ENCODE data around the gene MAD2L1BP. TPM values are rescaled to one million over a fixed set of nuclear protein-coding genes. Genes with fewer than 3 reads are reported as not detected.

MAD2L1BP gene
- total RNA-seq, 3 donors from 2014 or later, result 25.7 to 51.4 (median 41.4) TPM

GRCh38 chr6:43613721-43614395, 21.8 kb upstream of the MAD2L1BP start:
- no peak for TF ChIP-seq CTCF (IDR thresholded peaks at IDR 0.05)
- Histone ChIP-seq H3K36me3 (ENCODE audit: low read depth) (no peaks in the 10 kb centered on the region), H3K4me1 (ENCODE audit: low read depth) (no peaks in the 10 kb centered on the region), H3K4me3 (no peak overlapping the region), H3K9me3 (no peaks in the 10 kb centered on the region)
- intact Hi-C loops (cut with DNase I, micrococcal nuclease), result no loop called here
- no peak for DNase-seq
- ATAC-seq, result no peak

- H3K9me3 ChIP-seq, result no peaks in the 10 kb centered on the region
- no peak for TF ChIP-seq CTCF (IDR thresholded peaks at IDR 0.05)
- H3K4me3 ChIP-seq, result no peak overlapping the region
- ATAC-seq, result no peak
- no peaks in the 10 kb centered on the region for H3K4me1 ChIP-seq (ENCODE audit: low read depth)
- intact Hi-C loops (cut with DNase I, micrococcal nuclease), result no loop called here
- H3K36me3 ChIP-seq (ENCODE audit: low read depth), result no peaks in the 10 kb centered on the region
- DNase-seq, result no peak
Observed at GRCh38 chr6:43614396-43614730, 21.3 kb upstream of the MAD2L1BP start.

GRCh38 chr6:43616725-43617472, 18.7 kb upstream of the MAD2L1BP start:
- no peak for ATAC-seq
- no peaks in the 10 kb centered on the region for H3K36me3 ChIP-seq (ENCODE audit: low read depth)

GRCh38 chr6:43621078-43621835, 14.4 kb upstream of the MAD2L1BP start:
- Histone ChIP-seq H3K4me1 (ENCODE audit: low read depth) (no peaks in the 10 kb centered on the region), H3K36me3 (ENCODE audit: low read depth) (no peaks in the 10 kb centered on the region), H3K9me3 (no peaks in the 10 kb centered on the region), H3K4me3 (no peak overlapping the region)
- TF ChIP-seq CTCF (IDR thresholded peaks at IDR 0.05), result no peak
- no peak for DNase-seq
- no peak for ATAC-seq
- intact Hi-C loops (cut with DNase I, micrococcal nuclease), result no loop called here

More at GRCh38 chr6:43616725-43617472, 18.7 kb upstream of the MAD2L1BP start:
- intact Hi-C loops (cut with DNase I, micrococcal nuclease), result no loop called here
- no peak for DNase-seq
- no peak overlapping the region for H3K4me3 ChIP-seq
- H3K9me3 ChIP-seq, result no peaks in the 10 kb centered on the region
- TF ChIP-seq CTCF (IDR thresholded peaks at IDR 0.05), result no peak
- no peaks in the 10 kb centered on the region for H3K4me1 ChIP-seq (ENCODE audit: low read depth)

- TF ChIP-seq CTCF (IDR thresholded peaks at IDR 0.05), result no peak
- intact Hi-C loops (cut with DNase I, micrococcal nuclease), result no loop called here
- no peaks in the 10 kb centered on the region for H3K36me3 ChIP-seq (ENCODE audit: low read depth)
- no peak overlapping the region for H3K4me3 ChIP-seq
- H3K4me1 ChIP-seq (ENCODE audit: low read depth), result peaks cover under 1% of the 10 kb centered on the region
- ATAC-seq (no peak), DNase-seq (no peak)
- no peaks in the 10 kb centered on the region for H3K9me3 ChIP-seq
Observed at GRCh38 chr6:43621836-43622180, 13.8 kb upstream of the MAD2L1BP start.
